Caco-2 (cell line): ENCODE data around the gene CTSF. TPM values are rescaled to one million over a fixed set of nuclear protein-coding genes. Genes with fewer than 3 reads are reported as not detected.

Experiments
- BruUV-seq: library from RNA; stranded (reverse); fragments of 400-500 nt; replicated peaks from 2 replicates; lab custom pipeline; 2021; lab: Mats Ljungman, UMichigan
- CTCF ChIA-PET: fragments of 300-600 bp; sonication (Branson Sonifier 250); formaldehyde crosslinking; loops from one replicate; lab custom pipeline; 2022; ENCODE audit warnings: antibody characterized with exemption; lab: Charles Lee
- POLR2A ChIA-PET: fragments of 300-600 bp; sonication (Branson Sonifier 250); formaldehyde crosslinking; loops from one replicate; lab custom pipeline; 2022; ENCODE audit warnings: antibody characterized with exemption; lab: Charles Lee
- DNase-seq, 2 experiments: peaks; one replicate each; pipeline versions ENCODE4 v3.0.0 to v3.0.0-alpha.2; 2020 to 2022
- H3K27me3 ChIP-seq: replicated peaks from 2 replicates; pipeline ENCODE4 v1.6.0; 2011; ENCODE audit warnings: low read length; ENCODE audit not compliant: control insufficient read depth, insufficient read depth
- H3K36me3 ChIP-seq: 2 replicates; pipeline ENCODE4 v1.5.1; 2011; ENCODE audit warnings: low read length; ENCODE audit not compliant: control insufficient read depth, insufficient read depth
- H3K4me1 ChIP-seq: fragments of 250-450 bp; sonication (Bioruptor Pico); 2 replicates; pipeline ENCODE4 v1.5.1; 2020; ENCODE audit warnings: mild to moderate bottlenecking
- H3K4me3 ChIP-seq: 2 replicates; pipeline ENCODE4 v1.5.1; 2011; ENCODE audit warnings: low read depth, mild to moderate bottlenecking, control low read depth, low read length
- H3K9me3 ChIP-seq: fragments of 250-450 bp; sonication (Bioruptor Pico); 2 replicates; pipeline ENCODE4 v1.5.1; 2020; ENCODE audit warnings: mild to moderate bottlenecking, moderate library complexity
- H3K27ac Mint-ChIP-seq: one replicate; pipeline ENCODE4 v1.8.0; 2022; ENCODE audit warnings: mixed read lengths; ENCODE audit not compliant: unreplicated experiment
- H3K27me3 Mint-ChIP-seq: one replicate; pipeline ENCODE4 v1.8.0; 2022; ENCODE audit warnings: mixed read lengths; ENCODE audit not compliant: insufficient read depth, unreplicated experiment
- H3K36me3 Mint-ChIP-seq: one replicate; pipeline ENCODE4 v1.8.0; 2022; ENCODE audit warnings: mild to moderate bottlenecking, mixed read lengths; ENCODE audit not compliant: insufficient read depth, unreplicated experiment
- H3K4me1 Mint-ChIP-seq: one replicate; pipeline ENCODE4 v1.8.0; 2022; ENCODE audit warnings: low read depth, mixed read lengths; ENCODE audit not compliant: unreplicated experiment
- H3K4me3 Mint-ChIP-seq: one replicate; pipeline ENCODE4 v1.8.0; 2022; ENCODE audit warnings: mild to moderate bottlenecking, moderate library complexity, mixed read lengths; ENCODE audit not compliant: unreplicated experiment
- H3K9me3 Mint-ChIP-seq: one replicate; pipeline ENCODE4 v1.8.0; 2022; ENCODE audit warnings: mixed read lengths; ENCODE audit not compliant: unreplicated experiment
- intact Hi-C: fragments of 100-400 bp; cut with micrococcal nuclease; formaldehyde crosslinking; loops from one replicate; pipeline ENCODE4 v1.10.0; 2022; ENCODE audit not compliant: unreplicated experiment
- total RNA-seq: library from RNA; stranded (reverse); gene quantifications from 2 replicates; pipeline ENCODE4 v1.2.3, GENCODE V29; 2022
- TF ChIP-seq, protein P1 (sequence below), 2 experiments: fragments of 200-600 bp in 1 of 2; IDR thresholded peaks; 1 replicate in 1 of 2; 2 replicates in 1 of 2; pipeline versions ENCODE4 v1.5.1 to v1.8.0; 2011 to 2022; ENCODE audit warnings: antibody characterized with exemption in 1 of 2, control low read depth in 1 of 2, inconsistent platforms in 1 of 2, low read depth in 1 of 2, low read length in 1 of 2, mild to moderate bottlenecking in 1 of 2, moderate library complexity in 1 of 2; ENCODE audit not compliant: insufficient read depth in 1 of 2, severe bottlenecking in 1 of 2, unreplicated experiment in 1 of 2

Gene CTSF
- total RNA-seq, 1 experiment from 2014 or later: not detected

DNA sequence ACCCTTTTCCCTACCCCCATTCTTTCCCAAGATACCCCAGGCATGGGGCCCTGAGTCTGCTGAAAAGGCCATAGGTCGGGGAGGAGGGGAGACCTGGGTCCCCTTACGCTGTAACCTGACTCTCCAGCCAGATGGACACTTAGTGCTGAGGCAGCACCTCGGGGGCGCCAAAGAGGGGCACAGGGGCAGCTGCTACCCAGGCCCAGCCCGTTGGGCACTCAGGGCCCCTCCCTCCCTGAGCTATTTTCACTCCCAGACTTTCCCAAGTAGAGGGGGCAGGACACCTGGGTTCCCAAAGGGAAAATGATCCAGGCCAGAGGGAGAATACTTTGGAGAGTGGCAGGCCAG is 20.8 kb downstream of the CTSF start:
- Mint-ChIP-seq H3K4me1 (peaks cover 15% of the 10 kb centered on the region), H3K9me3 (no peaks in the 10 kb centered on the region), H3K27ac (no peak overlapping the region), H3K36me3 (no peaks in the 10 kb centered on the region), H3K27me3 (no peaks in the 10 kb centered on the region), H3K4me3 (no peak overlapping the region)
- Histone ChIP-seq H3K27me3 (no peaks in the 10 kb centered on the region), H3K4me3 (no peak overlapping the region), H3K36me3 (no peaks in the 10 kb centered on the region), H3K4me1 (peaks cover 30% of the 10 kb centered on the region), H3K9me3 (no peaks in the 10 kb centered on the region)
- ChIA-PET POLR2A (no interaction called here), CTCF (no interaction called here)
- no TSS peak for BruUV-seq
- DNase-seq: peak in 1 of 2 experiments; percentile 50
- intact Hi-C loops: loop anchor here (5.0 kb wide), 2 partner anchors 45 to 70 kb away; partner anchors contain the start of genes CCDC87, CCS and RBM14
- TF ChIP-seq, protein P1, sequence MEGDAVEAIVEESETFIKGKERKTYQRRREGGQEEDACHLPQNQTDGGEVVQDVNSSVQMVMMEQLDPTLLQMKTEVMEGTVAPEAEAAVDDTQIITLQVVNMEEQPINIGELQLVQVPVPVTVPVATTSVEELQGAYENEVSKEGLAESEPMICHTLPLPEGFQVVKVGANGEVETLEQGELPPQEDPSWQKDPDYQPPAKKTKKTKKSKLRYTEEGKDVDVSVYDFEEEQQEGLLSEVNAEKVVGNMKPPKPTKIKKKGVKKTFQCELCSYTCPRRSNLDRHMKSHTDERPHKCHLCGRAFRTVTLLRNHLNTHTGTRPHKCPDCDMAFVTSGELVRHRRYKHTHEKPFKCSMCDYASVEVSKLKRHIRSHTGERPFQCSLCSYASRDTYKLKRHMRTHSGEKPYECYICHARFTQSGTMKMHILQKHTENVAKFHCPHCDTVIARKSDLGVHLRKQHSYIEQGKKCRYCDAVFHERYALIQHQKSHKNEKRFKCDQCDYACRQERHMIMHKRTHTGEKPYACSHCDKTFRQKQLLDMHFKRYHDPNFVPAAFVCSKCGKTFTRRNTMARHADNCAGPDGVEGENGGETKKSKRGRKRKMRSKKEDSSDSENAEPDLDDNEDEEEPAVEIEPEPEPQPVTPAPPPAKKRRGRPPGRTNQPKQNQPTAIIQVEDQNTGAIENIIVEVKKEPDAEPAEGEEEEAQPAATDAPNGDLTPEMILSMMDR (IDR thresholded peaks at IDR 0.05; ENCODE audit: insufficient read depth in 1 of 2, low read depth in 1 of 2, low read length in 1 of 2, severe bottlenecking in 1 of 2, unreplicated experiment in 1 of 2): no peak

DNA sequence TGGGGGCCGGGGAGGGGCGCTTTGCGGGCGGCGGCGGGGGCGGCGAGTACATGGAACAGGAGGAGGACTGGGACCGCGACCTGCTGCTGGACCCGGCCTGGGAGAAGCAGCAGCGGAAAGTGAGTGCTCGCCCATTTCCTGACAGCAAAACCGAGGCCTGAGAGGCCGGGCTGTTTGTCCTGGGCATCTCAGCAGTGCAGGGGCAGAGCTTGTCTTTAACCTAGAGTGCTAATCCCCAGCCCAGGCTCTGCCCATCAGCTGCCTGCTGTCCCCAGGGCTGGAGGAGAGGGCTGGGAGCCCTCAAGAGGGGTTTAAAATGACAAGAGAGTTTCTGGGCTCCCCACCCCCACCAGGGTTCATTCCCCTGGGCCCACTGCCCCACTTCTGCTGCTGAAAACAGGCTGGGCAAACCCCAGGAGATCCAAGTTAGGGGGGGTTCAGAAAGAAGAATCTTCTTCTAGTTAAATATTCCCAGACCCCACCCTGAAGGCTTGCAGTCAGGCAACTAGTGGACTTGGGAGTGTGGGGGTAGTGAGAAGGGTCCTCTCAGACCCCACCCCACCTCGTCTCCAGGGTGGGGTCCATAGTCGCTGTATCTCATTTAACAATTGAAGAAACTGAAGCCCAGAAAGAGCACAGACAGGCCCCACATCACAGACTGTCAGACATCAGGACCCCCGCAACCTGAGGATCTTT is 21.3 kb downstream of the CTSF start:
- TF ChIP-seq, protein P1 (IDR thresholded peaks at IDR 0.05; ENCODE audit: insufficient read depth in 1 of 2, low read depth in 1 of 2, low read length in 1 of 2, severe bottlenecking in 1 of 2, unreplicated experiment in 1 of 2): no peak
- Histone ChIP-seq H3K9me3 (no peaks in the 10 kb centered on the region), H3K4me1 (peaks cover 30% of the 10 kb centered on the region), H3K36me3 (no peaks in the 10 kb centered on the region), H3K27me3 (no peaks in the 10 kb centered on the region), H3K4me3 (no peak overlapping the region)
- CTCF ChIA-PET: interaction anchor here (1.1 to 2.2 kb wide), 4 partner anchors 44 to 131 kb away, joined by 3 to 31 read pairs (median 6); partner anchors contain the start of genes DPP3 and RBM4B
- H3K4me1 Mint-ChIP-seq: peaks cover 15% of the 10 kb centered on the region
- no peak overlapping the region for H3K27ac Mint-ChIP-seq
- H3K36me3 Mint-ChIP-seq: peaks cover 4% of the 10 kb centered on the region
- DNase-seq: peak; percentile 26 to 44
- POLR2A ChIA-PET: interaction anchor here (1.5 to 1.7 kb wide), 3 partner anchors 70 to 109 kb away, joined by 3 to 31 read pairs (median 17); partner anchors contain the start of genes RBM14 and RBM4
- no peak overlapping the region for H3K4me3 Mint-ChIP-seq
- no peaks in the 10 kb centered on the region for H3K9me3 Mint-ChIP-seq
- no TSS peak for BruUV-seq
- no peaks in the 10 kb centered on the region for H3K27me3 Mint-ChIP-seq
- intact Hi-C loops: loop anchor here (1.0 to 5.0 kb wide), 4 partner anchors 45 to 130 kb away; partner anchors contain the start of genes CCDC87, CCS, DPP3 and RBM14

DNA sequence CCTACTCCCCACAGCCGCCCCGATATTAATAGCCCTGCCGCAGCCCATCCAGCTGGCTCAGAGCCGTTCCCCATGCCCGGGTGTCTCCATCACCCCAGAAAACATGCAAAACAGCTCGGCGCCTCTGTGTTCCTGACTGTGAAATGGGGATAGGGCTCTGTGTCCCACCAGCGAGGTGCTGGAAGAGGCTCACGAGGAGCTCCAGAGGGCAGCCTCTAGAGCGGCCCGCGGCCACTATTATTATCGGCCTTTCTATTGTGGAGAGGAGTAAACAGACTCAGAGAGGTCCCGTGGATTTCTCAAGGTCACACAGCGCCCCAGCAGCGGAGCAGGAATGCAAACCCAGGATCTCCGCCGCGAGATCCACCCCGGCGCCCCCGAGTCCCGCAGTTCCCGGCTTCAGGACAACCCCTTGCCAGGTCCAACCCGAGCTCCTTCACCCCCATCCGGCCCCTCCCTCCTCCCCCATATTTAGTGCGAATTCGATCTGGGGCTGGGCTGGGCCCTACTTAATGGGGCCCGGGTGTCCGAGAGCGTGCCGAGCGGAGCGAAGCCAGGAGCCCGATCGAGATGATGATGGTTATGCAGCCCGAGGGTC is 21.9 kb downstream of the CTSF start, which contains the start of gene ACTN3:
Gene ACTN3 (plus strand): TSS at position 536 of the 598 bp plus-strand sequence. CDS start 35 bp downstream, at position 571.
- H3K4me3 Mint-ChIP-seq: peak within 1 kb of the TSS; percentile 84
- Histone ChIP-seq H3K27me3 (no peaks in the 10 kb centered on the region), H3K4me3 (peak within 1 kb of the TSS; percentile 59), H3K4me1 (peaks cover 27% of the 10 kb centered on the region), H3K36me3 (no peaks in the 10 kb centered on the region), H3K9me3 (no peaks in the 10 kb centered on the region)
- DNase-seq: no peak
- CTCF ChIA-PET: interaction anchor here (0.7 to 2.2 kb wide), 6 partner anchors 44 to 137 kb away, joined by 3 to 31 read pairs (median 6); partner anchors contain the start of genes CCDC87, CCS, DPP3 and RBM4B
- no peaks in the 10 kb centered on the region for H3K27me3 Mint-ChIP-seq
- H3K27ac Mint-ChIP-seq: peak within 1 kb of the TSS; percentile 60
- POLR2A ChIA-PET: interaction anchor here (0.5 to 1.9 kb wide), 14 partner anchors 11 to 297 kb away, joined by 3 to 31 read pairs (median 5); partner anchors contain the start of genes CCDC87, DPP3, PELI3 and RBM14
- intact Hi-C loops: loop anchor here (1.0 to 5.0 kb wide), 4 partner anchors 46 to 131 kb away; partner anchors contain the start of genes CCDC87, CCS, DPP3 and RBM14
- BruUV-seq: no TSS peak
- H3K36me3 Mint-ChIP-seq: peaks cover 11% of the 10 kb centered on the region
- no peaks in the 10 kb centered on the region for H3K9me3 Mint-ChIP-seq
- TF ChIP-seq, protein P1 (IDR thresholded peaks at IDR 0.05; ENCODE audit: insufficient read depth in 1 of 2, low read depth in 1 of 2, low read length in 1 of 2, severe bottlenecking in 1 of 2, unreplicated experiment in 1 of 2): no peak
- H3K4me1 Mint-ChIP-seq: peaks cover 15% of the 10 kb centered on the region
